GM21381 (cell line): ENCODE results near the gene SPEM2.
"Not testable (repeated sequence)": the region's sequence is repeated elsewhere in the genome, so short reads cannot be mapped to it uniquely, and the experiment has no call there.

Experiments used
- ATAC-seq: cut with Tn5 transposase; IDR thresholded peaks from one replicate; pipeline ENCODE4 v1.9.1; 2021; ENCODE audit warnings: mild to moderate bottlenecking, moderate library complexity; ENCODE audit not compliant: unreplicated experiment

Gene SPEM2

GRCh38 chr17:7468804-7469389 is 43.5 kb downstream of the SPEM2 start:
- no peak for ATAC-seq

GRCh38 chr17:7469843-7470242 is 44.4 kb downstream of the SPEM2 start:
- not testable (repeated sequence) for ATAC-seq

GRCh38 chr17:7470457-7470973 is 45.1 kb downstream of the SPEM2 start:
- not testable (repeated sequence) for ATAC-seq

GRCh38 chr17:7471729-7472128 is 46.3 kb downstream of the SPEM2 start:
- ATAC-seq: no peak

- not testable (repeated sequence) for ATAC-seq
Observed at GRCh38 chr17:7474767-7475166, 49.4 kb downstream of the SPEM2 start.

GRCh38 chr17:7475764-7476422 is 50.5 kb downstream of the SPEM2 start:
- ATAC-seq: no peak

GRCh38 chr17:7476494-7476893 is 51.1 kb downstream of the SPEM2 start:
- no peak for ATAC-seq

- ATAC-seq: no peak
Observed at GRCh38 chr17:7476951-7477350, 51.5 kb downstream of the SPEM2 start.
